Measurements from ENCODE around the gene IRS4.

DNA sequence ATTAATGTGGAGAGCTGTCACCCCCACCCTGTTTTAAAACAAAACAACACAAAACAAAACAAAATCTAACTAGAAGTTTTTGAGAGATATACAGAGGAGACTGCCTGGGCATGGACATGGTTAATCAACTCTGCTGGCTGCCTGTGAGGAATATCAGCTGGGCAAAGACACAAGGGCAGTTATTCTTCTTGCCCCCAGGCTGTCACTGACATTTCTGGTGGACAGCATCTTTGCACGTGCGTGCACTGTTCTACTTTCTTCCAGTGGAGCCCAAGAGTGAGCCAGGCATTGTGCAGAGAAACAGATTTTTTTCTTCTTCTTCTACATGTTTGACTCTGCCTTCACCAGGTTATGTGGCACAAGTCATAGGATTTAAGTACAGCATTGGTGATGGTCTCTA lies 13.8 kb downstream of the IRS4 start:
- TF ChIP-seq, protein P1, sequence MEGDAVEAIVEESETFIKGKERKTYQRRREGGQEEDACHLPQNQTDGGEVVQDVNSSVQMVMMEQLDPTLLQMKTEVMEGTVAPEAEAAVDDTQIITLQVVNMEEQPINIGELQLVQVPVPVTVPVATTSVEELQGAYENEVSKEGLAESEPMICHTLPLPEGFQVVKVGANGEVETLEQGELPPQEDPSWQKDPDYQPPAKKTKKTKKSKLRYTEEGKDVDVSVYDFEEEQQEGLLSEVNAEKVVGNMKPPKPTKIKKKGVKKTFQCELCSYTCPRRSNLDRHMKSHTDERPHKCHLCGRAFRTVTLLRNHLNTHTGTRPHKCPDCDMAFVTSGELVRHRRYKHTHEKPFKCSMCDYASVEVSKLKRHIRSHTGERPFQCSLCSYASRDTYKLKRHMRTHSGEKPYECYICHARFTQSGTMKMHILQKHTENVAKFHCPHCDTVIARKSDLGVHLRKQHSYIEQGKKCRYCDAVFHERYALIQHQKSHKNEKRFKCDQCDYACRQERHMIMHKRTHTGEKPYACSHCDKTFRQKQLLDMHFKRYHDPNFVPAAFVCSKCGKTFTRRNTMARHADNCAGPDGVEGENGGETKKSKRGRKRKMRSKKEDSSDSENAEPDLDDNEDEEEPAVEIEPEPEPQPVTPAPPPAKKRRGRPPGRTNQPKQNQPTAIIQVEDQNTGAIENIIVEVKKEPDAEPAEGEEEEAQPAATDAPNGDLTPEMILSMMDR (conservative IDR thresholded peaks at IDR 0.05; ENCODE audit: low read depth, low read length), result no peak
- no peak for TF ChIP-seq EZH2 (IDR thresholded peaks at IDR 0.05; ENCODE audit: low read length, unreplicated experiment)
